ENCODE measurements around the gene SF3A2.
"Not testable (repeated sequence)": the region's sequence is repeated elsewhere in the genome, so short reads cannot be mapped to it uniquely, and the experiment has no call there.

Gene SF3A2

GRCh38 chr19:2236314-2237050 lies at the start of gene SF3A2, which contains the start of gene PLEKHJ1:
Gene SF3A2 (plus strand): TSS chr19:2236824. CDS start chr19:2243419, 6,595 bp downstream.
Gene PLEKHJ1 (minus strand): TSS chr19:2236329. CDS start chr19:2236248, 81 bp downstream.
- peak; percentile 94 for DNase-seq (ENCODE audit: low read depth, low spot score)

GRCh38 chr19:2187159-2187558 lies 49.5 kb upstream of the SF3A2 start:
- DNase-seq (ENCODE audit: low read depth, low spot score) = no peak

- no peak for DNase-seq (ENCODE audit: low read depth, low spot score)
Measured at GRCh38 chr19:2188708-2189385, 47.8 kb upstream of the SF3A2 start.

- DNase-seq (ENCODE audit: low read depth, low spot score) = no peak
Measured at GRCh38 chr19:2189880-2190279, 46.7 kb upstream of the SF3A2 start.

GRCh38 chr19:2190848-2191455 lies 45.7 kb upstream of the SF3A2 start:
- DNase-seq (ENCODE audit: low read depth, low spot score) = no peak

- no peak for DNase-seq (ENCODE audit: low read depth, low spot score)
Measured at GRCh38 chr19:2191456-2192310, 44.9 kb upstream of the SF3A2 start.

- no peak for DNase-seq (ENCODE audit: low read depth, low spot score)
Measured at GRCh38 chr19:2192862-2193261, 43.8 kb upstream of the SF3A2 start.

- no peak for DNase-seq (ENCODE audit: low read depth, low spot score)
Measured at GRCh38 chr19:2193807-2194206, 42.8 kb upstream of the SF3A2 start.

- DNase-seq (ENCODE audit: low read depth, low spot score) = no peak
Measured at GRCh38 chr19:2194513-2195078, 42.0 kb upstream of the SF3A2 start.

- no peak for DNase-seq (ENCODE audit: low read depth, low spot score)
Measured at GRCh38 chr19:2195361-2195760, 41.3 kb upstream of the SF3A2 start.

- DNase-seq (ENCODE audit: low read depth, low spot score) = no peak
Measured at GRCh38 chr19:2195914-2196313, 40.7 kb upstream of the SF3A2 start.

GRCh38 chr19:2197270-2197669 lies 39.4 kb upstream of the SF3A2 start:
- no peak for DNase-seq (ENCODE audit: low read depth, low spot score)

GRCh38 chr19:2198317-2198716 lies 38.3 kb upstream of the SF3A2 start:
- DNase-seq (ENCODE audit: low read depth, low spot score) = no peak

- no peak for DNase-seq (ENCODE audit: low read depth, low spot score)
Measured at GRCh38 chr19:2199215-2199614, 37.4 kb upstream of the SF3A2 start.

- DNase-seq (ENCODE audit: low read depth, low spot score) = no peak
Measured at GRCh38 chr19:2199861-2200623, 36.6 kb upstream of the SF3A2 start.

GRCh38 chr19:2200624-2201294 lies 35.9 kb upstream of the SF3A2 start:
- DNase-seq (ENCODE audit: low read depth, low spot score) = not testable (repeated sequence)

GRCh38 chr19:2201473-2202148 lies 35.0 kb upstream of the SF3A2 start:
- no peak for DNase-seq (ENCODE audit: low read depth, low spot score)

GRCh38 chr19:2202366-2202765 lies 34.3 kb upstream of the SF3A2 start:
- no peak for DNase-seq (ENCODE audit: low read depth, low spot score)

GRCh38 chr19:2207008-2207407 lies 29.6 kb upstream of the SF3A2 start:
- DNase-seq (ENCODE audit: low read depth, low spot score) = no peak
